Muscle layer of colon (tissue), 2 donors: ENCODE data around the gene RRP1B.

Experiments
- H3K27ac ChIP-seq: one replicate; pipeline ENCODE4 v1.7.0; 2013; ENCODE audit warnings: low read depth, mild to moderate bottlenecking, low read length, moderate library complexity
- H3K27me3 ChIP-seq, 2 donors: one replicate each; pipeline ENCODE4 v1.7.0; 2013; ENCODE audit warnings: low read length in 2 of 2, mild to moderate bottlenecking in 2 of 2; ENCODE audit not compliant: insufficient read depth in 2 of 2, control insufficient read depth in 1 of 2
- H3K36me3 ChIP-seq: one replicate; pipeline ENCODE4 v1.7.0; 2013; ENCODE audit warnings: mild to moderate bottlenecking, low read length; ENCODE audit not compliant: insufficient read depth
- H3K4me1 ChIP-seq: one replicate; pipeline ENCODE4 v1.7.0; 2013; ENCODE audit warnings: mild to moderate bottlenecking, low read length; ENCODE audit not compliant: insufficient read depth
- H3K4me3 ChIP-seq, 2 donors: one replicate each; pipeline ENCODE4 v1.7.0; 2013; ENCODE audit warnings: low read length in 2 of 2, low read depth in 1 of 2, mild to moderate bottlenecking in 1 of 2, moderate library complexity in 1 of 2
- H3K9ac ChIP-seq: one replicate; pipeline ENCODE4 v1.7.0; 2013; ENCODE audit warnings: low read length
- H3K9me3 ChIP-seq: one replicate; pipeline ENCODE4 v1.7.0; 2013; ENCODE audit warnings: mild to moderate bottlenecking, low read length
- donor health status: abdominal sarcoma.
- donor health status: Adenocarcinoma of cecum.

RRP1B gene

GRCh38 chr21:43733529-43734071 lies 74.2 kb downstream of the RRP1B start:
- no peak overlapping the region for H3K9ac ChIP-seq
- H3K4me1 ChIP-seq, result peaks cover 22% of the 10 kb centered on the region
- no peaks in the 10 kb centered on the region for H3K36me3 ChIP-seq

DNA sequence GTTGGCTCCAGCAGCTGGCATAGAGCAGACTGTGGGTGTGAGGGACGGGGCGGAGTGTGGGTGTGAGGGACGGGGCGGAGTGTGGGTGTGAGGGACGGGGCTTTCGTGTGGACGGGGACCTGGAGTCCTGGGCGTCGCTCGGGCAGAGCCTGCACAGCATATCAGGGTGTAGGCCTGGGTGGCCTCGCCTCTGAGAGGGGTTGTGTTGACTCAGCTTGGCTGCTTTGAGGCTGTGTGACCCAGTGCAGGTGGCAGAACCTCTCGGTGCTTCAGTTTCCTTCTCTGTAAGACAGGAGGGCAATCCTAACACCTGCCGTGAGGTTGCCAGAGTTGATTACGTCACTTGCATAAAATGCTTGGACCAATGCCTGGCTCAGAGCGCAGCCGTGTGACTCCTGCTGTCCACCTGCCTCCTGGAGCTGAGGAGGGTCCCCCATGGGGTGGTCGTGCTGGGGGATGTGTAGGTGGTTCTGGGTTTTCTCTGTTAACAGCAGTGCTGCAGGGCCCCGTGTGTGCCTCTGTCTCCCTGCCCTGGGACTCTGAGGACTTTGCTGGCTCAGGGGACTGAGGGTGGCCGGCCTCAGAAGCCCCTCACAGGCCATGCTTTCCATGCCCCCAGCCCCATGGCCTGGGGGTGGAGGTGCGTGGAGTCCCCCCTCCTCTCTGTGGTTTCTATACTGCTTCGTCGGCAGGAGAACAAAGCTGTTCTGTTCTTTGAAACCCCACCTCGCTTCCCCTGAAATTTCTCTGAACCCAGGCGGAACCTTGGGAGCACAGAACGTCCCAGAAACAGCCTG lies 75.0 kb downstream of the RRP1B start:
- H3K9me3 ChIP-seq, result no peaks in the 10 kb centered on the region
- no peak overlapping the region for H3K4me3 ChIP-seq
- H3K4me1 ChIP-seq, result peaks cover 18% of the 10 kb centered on the region
- H3K27me3 ChIP-seq, result no peaks in the 10 kb centered on the region
- H3K9ac ChIP-seq, result no peak overlapping the region
- H3K27ac ChIP-seq, result no peak overlapping the region
- no peaks in the 10 kb centered on the region for H3K36me3 ChIP-seq

More at GRCh38 chr21:43733529-43734071, 74.2 kb downstream of the RRP1B start:
- Histone ChIP-seq H3K27ac (no peak overlapping the region), H3K27me3 (no peaks in the 10 kb centered on the region), H3K4me3 (no peak overlapping the region), H3K9me3 (no peaks in the 10 kb centered on the region)

- Histone ChIP-seq H3K36me3 (no peaks in the 10 kb centered on the region), H3K9ac (no peak overlapping the region), H3K9me3 (no peaks in the 10 kb centered on the region), H3K4me1 (peaks cover 13% of the 10 kb centered on the region), H3K27ac (no peak overlapping the region), H3K4me3 (no peak overlapping the region), H3K27me3 (no peaks in the 10 kb centered on the region)
Measured at GRCh38 chr21:43734928-43735229, 75.5 kb downstream of the RRP1B start.

- peaks cover 12% of the 10 kb centered on the region for H3K4me1 ChIP-seq
- H3K9me3 ChIP-seq, result no peaks in the 10 kb centered on the region
- no peak overlapping the region for H3K9ac ChIP-seq
- no peak overlapping the region for H3K27ac ChIP-seq
- H3K36me3 ChIP-seq, result no peaks in the 10 kb centered on the region
- H3K27me3 ChIP-seq, result no peaks in the 10 kb centered on the region
- no peak overlapping the region for H3K4me3 ChIP-seq
Measured at GRCh38 chr21:43735236-43736091, 76.1 kb downstream of the RRP1B start.

DNA sequence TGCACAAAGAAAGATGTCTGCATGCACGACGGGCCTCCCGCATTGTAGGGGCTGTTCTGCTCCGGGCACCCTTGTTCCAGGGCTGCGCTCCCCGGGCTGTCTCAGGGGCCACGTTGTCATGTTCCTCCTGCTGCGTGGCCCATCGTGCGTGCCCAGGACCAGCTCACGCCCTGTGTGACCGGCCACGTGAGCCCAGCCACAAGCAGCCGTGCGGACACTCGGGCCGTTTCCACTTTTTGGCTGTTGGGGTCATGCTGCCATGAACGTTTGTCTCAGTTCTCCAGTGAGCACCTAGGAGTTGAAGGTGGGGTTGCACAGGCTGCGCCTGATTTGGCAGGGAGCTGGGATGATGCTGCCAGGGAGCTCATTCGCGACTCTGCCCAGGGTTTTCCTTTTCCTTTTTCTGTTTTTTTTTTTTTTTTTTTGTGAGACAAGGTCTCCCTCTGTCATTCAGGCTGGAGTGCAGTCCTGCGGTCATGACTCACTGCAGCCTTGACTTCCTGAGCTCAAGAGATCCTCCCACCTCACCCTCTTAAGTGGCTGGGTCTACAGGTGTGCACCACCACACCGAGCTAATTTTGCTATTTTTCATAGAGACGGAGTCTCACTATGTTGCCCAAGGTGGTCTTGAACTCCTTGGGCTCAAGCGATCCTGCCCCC lies 77.0 kb downstream of the RRP1B start:
- Histone ChIP-seq H3K9me3 (no peaks in the 10 kb centered on the region), H3K4me1 (peaks cover 12% of the 10 kb centered on the region), H3K36me3 (no peaks in the 10 kb centered on the region), H3K27ac (no peak overlapping the region), H3K27me3 (no peaks in the 10 kb centered on the region), H3K9ac (no peak overlapping the region), H3K4me3 (no peak overlapping the region)

- Histone ChIP-seq H3K9ac (no peak overlapping the region), H3K36me3 (no peaks in the 10 kb centered on the region), H3K27me3 (no peaks in the 10 kb centered on the region), H3K4me3 (no peak overlapping the region), H3K4me1 (peaks cover 12% of the 10 kb centered on the region), H3K9me3 (no peaks in the 10 kb centered on the region), H3K27ac (no peak overlapping the region)
Measured at GRCh38 chr21:43737158-43737950, 78.0 kb downstream of the RRP1B start.

- no peak overlapping the region for H3K4me3 ChIP-seq
- no peak overlapping the region for H3K9ac ChIP-seq
- no peaks in the 10 kb centered on the region for H3K27me3 ChIP-seq
- H3K4me1 ChIP-seq, result no peaks in the 10 kb centered on the region
- H3K36me3 ChIP-seq, result peaks cover 14% of the 10 kb centered on the region
- no peak overlapping the region for H3K27ac ChIP-seq
- H3K9me3 ChIP-seq, result no peaks in the 10 kb centered on the region
Measured at GRCh38 chr21:43739621-43740435, 80.5 kb downstream of the RRP1B start.

DNA sequence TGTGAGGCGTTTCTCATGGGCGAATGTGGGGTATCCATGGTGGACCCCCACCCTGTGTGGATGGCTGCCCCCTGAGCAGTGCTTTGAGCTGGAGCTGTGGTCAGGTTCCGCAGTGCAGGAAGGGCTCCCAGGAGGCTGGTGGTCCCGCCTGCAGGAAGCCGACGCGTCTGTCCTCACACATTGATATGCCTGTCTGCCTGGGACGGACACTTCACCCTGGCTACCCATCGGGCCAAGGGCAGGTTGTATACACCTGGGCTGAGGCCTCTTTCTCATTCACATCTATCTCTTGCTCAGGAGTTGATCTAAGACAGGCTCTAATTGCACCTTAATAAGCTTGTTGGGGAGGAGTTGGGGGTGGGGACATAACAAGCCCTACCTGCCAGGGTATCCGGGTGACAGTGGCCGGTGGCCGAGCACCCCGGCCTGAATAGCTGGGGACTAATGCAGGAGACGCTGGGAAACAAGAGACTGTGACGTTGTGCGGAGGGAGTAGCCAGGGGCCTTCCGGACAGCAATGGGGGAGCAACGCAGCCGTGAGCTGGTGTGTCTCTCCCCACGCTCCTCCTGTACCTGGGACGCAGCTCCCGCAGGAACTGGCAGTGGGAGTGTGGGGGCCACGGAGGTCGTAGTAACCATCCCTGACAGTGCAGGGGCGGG lies 81.3 kb downstream of the RRP1B start:
- Histone ChIP-seq H3K27ac (no peak overlapping the region), H3K9me3 (no peaks in the 10 kb centered on the region)

DNA sequence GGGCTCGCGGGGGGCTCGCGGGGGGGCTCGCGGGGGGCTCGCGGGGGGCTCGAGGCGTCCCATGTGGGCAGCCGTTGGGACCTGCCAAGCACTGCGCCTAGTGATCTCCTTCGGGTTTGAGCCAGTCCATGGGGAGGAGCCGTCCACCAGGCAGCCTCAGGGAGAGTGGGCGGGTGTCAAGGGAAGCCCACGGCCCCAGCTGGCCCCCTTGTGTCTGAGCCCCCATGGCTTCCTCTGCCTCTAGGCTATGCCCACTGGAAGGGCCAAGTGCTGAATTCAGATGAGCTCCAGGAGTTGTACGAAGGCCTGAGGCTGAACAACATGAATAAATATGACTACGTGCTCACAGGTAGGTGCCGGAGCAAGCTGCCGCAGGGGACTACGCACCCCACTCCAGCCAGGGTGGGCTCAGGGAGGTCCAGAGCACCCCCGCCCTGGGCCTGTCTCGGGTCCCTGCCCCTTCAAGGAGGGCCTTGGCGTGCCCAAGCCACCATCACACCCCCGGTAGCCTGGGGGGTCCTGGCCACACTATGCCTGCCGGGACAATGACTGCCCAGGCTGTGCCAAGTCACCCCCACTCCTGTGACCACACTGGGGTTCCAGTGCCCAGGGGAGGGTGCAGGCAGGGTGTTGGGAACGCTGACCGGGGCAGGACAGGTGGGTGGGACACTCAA lies 82.2 kb downstream of the RRP1B start:
- peaks cover 16% of the 10 kb centered on the region for H3K36me3 ChIP-seq
- H3K4me1 ChIP-seq, result no peaks in the 10 kb centered on the region
- no peak overlapping the region for H3K4me3 ChIP-seq
- H3K27me3 ChIP-seq, result no peaks in the 10 kb centered on the region
- no peak overlapping the region for H3K9ac ChIP-seq
- no peaks in the 10 kb centered on the region for H3K9me3 ChIP-seq
- H3K27ac ChIP-seq, result no peak overlapping the region

More for the DNA sequence above, 81.3 kb downstream of the RRP1B start:
- no peaks in the 10 kb centered on the region for H3K27me3 ChIP-seq
- H3K4me3 ChIP-seq, result no peak overlapping the region
- H3K4me1 ChIP-seq, result no peaks in the 10 kb centered on the region
- peaks cover 16% of the 10 kb centered on the region for H3K36me3 ChIP-seq
- H3K9ac ChIP-seq, result no peak overlapping the region
